NCI-H524 (cell line): ENCODE results near the gene RFX8.

Source experiments
- DNase-seq, 2 experiments: peaks; one replicate each; lab custom pipeline; 2025; lab: John Stamatoyannopoulos, UW

The RFX8 gene

GRCh38 chr2:101410114-101410513 lies 64.8 kb downstream of the RFX8 start:
- no peak for DNase-seq

- no peak for DNase-seq
Observed at GRCh38 chr2:101409699-101410098, 65.2 kb downstream of the RFX8 start.

GRCh38 chr2:101408925-101409324 lies 66.0 kb downstream of the RFX8 start:
- DNase-seq = peak; percentile 3 to 46

GRCh38 chr2:101405351-101405899 lies 69.5 kb downstream of the RFX8 start:
- no peak for DNase-seq

- no peak for DNase-seq
Observed at GRCh38 chr2:101403745-101404144, 71.2 kb downstream of the RFX8 start.

- no peak for DNase-seq
Observed at GRCh38 chr2:101402630-101403029, 72.3 kb downstream of the RFX8 start.

- no peak for DNase-seq
Observed at GRCh38 chr2:101401906-101402305, 73.0 kb downstream of the RFX8 start.

GRCh38 chr2:101401326-101401665 lies 73.6 kb downstream of the RFX8 start:
- DNase-seq = no peak

GRCh38 chr2:101400506-101401325 lies 74.2 kb downstream of the RFX8 start:
- no peak for DNase-seq

- DNase-seq = no peak
Observed at GRCh38 chr2:101400048-101400447, 74.9 kb downstream of the RFX8 start.

GRCh38 chr2:101399021-101399799 lies 75.7 kb downstream of the RFX8 start:
- peak; percentile 42 to 77 for DNase-seq

- DNase-seq = no peak
Observed at GRCh38 chr2:101398116-101398821, 76.6 kb downstream of the RFX8 start.

GRCh38 chr2:101396316-101396717 lies 78.6 kb downstream of the RFX8 start:
- no peak for DNase-seq

- DNase-seq = no peak
Observed at GRCh38 chr2:101395545-101396315, 79.2 kb downstream of the RFX8 start.

- no peak for DNase-seq
Observed at GRCh38 chr2:101388232-101388631, 86.7 kb downstream of the RFX8 start.

GRCh38 chr2:101387151-101387834 lies 87.6 kb downstream of the RFX8 start, which contains the start of gene CREG2:
CREG2 (minus strand) TSS chr2:101387503; CDS start chr2:101387457, 46 bp downstream.
- DNase-seq = peak; percentile 65 to 75

- DNase-seq = peak in 1 of 2 experiments; percentile 20
Observed at GRCh38 chr2:101386599-101387150, 88.2 kb downstream of the RFX8 start.

- no peak for DNase-seq
Observed at GRCh38 chr2:101383016-101383541, 91.8 kb downstream of the RFX8 start.

GRCh38 chr2:101382442-101382841 lies 92.5 kb downstream of the RFX8 start:
- DNase-seq = no peak

GRCh38 chr2:101380376-101380775 lies 94.5 kb downstream of the RFX8 start:
- DNase-seq = no peak
